NCI-H526 treated with DMSO at 0.1 percent for 48 hours (cell line): Measurements from ENCODE around the gene MRPS17.

Experiments used
- DNase-seq: peaks from one replicate; lab custom pipeline; 2025; lab: John Stamatoyannopoulos, UW

Gene MRPS17

DNA sequence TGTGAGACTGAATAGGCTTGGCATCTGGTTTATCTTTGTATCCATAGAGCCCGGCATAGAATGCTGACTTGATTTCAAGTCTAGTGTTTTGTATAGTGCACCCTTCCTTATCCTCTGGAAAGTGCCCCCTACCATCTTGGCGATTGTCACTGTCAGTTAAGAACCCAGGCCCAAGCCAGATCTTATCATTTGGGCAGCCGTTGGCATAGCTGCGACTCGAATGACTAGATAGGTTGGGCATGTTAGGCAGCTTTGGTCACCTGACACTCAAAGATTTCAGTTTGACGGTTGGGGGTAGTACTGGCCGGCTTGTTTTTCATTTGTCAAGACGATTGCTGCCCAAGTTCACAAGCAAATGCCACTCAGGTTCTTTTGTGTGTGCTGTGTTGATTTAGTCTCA lies 19.3 kb downstream of the MRPS17 start:
- DNase-seq = peak; percentile 62

DNA sequence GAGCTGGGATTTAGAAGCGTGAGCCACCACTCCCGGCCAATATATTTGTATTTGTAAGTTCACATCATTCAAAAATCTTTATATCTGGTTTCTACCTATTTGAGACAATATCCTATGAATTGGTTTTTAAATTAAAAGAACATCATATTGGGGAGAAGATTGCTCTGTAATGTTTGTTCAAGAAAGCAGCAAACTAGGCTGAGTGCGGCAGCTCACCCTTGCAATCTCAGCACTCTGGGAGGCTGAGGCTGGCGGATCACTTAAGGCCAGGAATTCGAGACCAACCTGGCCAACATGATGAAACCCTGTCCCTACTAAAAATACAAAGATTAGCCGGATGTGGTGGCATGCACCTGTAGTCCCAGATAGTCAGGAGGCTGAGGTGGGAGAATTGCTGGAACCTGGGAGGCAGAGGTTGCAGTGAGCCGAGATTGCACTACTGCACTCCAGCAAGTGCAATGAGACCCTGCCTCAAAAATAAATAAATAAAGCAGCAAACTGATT lies 22.1 kb downstream of the MRPS17 start:
- DNase-seq = no peak

DNA sequence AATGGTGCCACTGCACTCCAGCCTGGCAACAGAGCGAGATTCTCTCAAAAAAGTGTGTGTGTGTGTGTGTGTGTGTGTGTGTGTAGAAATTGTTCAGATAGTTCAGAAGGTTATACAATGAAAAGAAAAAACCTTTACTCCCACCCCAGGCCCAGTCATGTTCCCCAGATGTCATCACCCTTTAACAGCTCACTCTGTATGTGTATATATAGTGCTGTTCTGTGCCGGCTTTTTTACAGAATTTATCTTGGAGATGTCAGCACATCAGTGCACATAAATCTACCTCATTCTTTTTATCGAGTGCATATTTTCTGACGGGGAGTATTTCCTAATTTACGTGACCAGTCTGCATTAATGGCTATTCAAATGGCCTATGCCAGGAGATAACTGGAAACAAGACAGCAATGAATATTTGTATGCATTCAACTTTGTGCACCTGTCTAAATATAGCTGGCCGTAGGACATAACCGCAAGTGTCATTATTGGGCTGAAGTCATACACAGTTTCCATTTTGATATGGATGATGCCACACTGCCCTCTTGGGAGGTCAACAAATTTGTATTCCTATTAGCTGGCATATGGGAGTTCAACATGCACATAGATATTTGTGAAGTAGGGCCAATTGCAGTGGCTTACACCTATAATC lies 24.4 kb downstream of the MRPS17 start:
- peak; percentile 79 for DNase-seq

DNA sequence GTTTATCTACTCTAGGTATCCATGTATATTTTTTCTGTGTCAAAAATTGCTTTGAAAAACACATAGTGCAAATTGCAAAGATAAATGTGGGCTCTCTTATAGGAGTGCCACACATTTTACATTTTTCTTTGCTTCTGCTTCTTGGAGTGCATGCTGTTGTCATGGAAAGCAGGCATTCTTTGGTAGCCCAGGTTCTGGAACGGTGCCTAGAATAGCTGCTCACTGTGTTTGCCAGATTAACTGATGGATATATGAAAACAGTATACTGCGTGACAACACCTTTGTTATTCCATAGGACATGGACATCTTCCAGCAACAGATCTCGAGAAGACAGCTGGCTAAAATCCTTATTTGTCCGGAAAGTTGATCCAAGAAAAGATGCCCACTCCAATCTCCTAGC lies 26.2 kb downstream of the MRPS17 start:
- no peak for DNase-seq

DNA sequence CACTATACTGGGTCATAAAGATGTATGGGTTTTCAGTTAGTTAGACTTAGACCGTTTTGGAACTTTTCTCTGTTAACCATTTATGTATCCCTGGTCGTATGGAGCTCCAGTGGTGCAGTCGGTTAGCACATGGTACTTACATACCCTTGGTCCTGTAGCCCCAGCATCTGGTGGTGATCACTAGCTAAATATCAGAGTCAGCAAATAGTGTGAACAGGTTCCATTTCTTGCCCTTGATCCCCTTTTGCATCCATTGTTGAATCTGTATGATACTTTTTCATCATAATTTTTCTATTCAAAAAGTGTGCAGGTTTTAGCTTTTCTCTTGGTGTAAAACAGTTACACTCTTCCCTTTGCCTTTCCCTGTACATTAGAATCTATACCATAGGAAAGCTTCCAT lies 28.6 kb downstream of the MRPS17 start:
- no peak for DNase-seq

DNA sequence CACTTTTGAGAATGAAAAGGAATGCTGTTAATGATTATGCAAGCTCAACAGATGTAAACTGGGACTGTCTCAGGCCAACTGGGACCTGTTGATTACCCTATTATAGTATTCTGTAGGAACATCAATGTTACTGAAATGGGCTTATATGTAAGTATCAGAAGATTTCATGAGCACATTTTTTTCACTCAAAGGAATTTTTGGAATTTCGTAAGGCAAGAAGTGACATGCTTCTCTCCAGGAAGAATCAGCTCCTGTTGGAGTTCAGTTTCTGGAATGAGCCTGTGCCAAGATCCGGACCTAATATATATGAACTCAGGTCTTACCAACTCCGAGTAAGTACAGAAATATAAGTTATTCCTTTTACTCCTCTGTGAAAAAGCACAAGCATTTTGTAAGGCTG lies 31.9 kb downstream of the MRPS17 start:
- DNase-seq = no peak

DNA sequence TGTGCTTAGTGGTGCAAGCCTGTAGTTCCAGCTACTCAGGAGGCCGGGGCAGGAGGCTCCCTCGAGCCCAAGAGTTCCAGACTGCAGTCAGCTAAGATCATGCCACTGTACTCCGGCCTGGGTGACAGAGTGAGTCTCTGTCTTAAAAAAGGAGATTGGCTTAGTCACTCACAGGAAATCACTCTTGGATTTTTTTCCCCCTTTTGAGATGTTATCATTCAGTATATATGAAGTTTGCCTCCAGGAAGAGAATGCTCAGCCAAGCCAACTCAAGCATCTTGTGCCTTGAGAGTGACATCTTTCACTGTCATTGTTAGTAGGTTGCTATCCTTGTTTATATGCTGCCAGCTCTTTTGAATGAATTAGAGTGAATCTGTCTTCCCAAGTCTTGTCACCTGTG lies 40.7 kb downstream of the MRPS17 start:
- DNase-seq = no peak

DNA sequence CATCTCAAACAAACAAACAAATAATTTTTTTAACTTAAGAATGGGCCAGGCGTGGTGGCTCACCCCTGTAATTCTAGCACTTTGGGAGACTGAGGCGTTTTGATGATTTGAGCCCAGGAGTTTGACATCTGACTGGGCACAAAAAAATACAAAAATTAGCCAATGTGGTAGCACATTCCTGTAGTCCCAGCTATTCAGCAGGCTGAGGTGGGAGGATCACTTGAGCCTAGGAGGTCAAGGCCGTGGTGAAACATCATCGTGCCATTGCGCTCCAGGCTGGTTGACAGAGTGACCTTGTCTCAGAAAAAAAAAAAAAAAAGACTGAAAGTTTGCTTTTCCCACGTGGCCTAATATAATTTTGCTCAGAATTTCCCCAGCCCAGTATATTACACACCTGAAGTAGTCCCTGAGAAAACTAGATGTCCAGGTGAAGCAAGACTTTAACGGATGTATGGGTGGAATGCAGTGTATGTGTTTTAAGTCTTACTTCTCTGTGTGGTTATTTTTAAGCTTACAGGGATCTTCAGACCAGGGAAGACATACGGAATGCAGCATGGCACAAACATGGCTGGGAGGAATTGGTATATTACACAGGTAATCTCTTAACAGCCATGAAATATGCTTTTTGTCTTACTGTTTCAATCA lies 45.3 kb downstream of the MRPS17 start:
- no peak for DNase-seq

DNA sequence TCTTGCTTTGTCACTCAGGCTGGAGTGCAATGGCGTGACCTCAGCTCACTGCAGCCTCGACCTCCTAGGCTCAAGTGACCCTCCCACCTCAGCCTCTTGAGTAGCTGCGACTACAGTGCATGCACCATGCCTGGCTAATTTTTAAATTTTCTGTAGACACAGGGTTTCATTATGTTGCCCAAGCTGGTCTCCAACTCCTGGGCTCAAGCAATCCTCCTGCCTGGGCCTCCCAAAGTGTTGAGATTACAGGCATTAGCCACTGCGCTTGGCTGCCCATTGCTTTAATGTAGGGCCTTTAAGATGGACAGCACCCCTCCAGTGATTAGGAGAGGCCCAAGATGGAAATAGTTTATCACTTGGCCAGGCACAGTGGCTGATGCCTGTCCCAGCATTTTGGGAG lies 52.1 kb downstream of the MRPS17 start:
- no peak for DNase-seq
